Loucy (cell line): ENCODE results near the gene ALS2CL.

Source experiments
- H2AFZ ChIP-seq: fragments of 200-600 bp; sonication (generic); 2 replicates; pipeline ENCODE4 v1.6.0; 2016; ENCODE audit warnings: antibody characterized with exemption, mild to moderate bottlenecking, low read length, moderate library complexity
- H3F3A ChIP-seq: fragments of 200-600 bp; 2 replicates; pipeline ENCODE4 v1.6.0; 2016; ENCODE audit warnings: antibody characterized with exemption, low read depth, mild to moderate bottlenecking
- H3K27me3 ChIP-seq: fragments of 200-600 bp; sonication (generic); 2 replicates; pipeline ENCODE4 v1.6.1; 2014; ENCODE audit warnings: low read length, mild to moderate bottlenecking; ENCODE audit not compliant: insufficient read depth, poor library complexity, severe bottlenecking
- H3K36me3 ChIP-seq: fragments of 200-600 bp; sonication (generic); 2 replicates; pipeline ENCODE4 v1.6.1; 2016; ENCODE audit warnings: low read length; ENCODE audit not compliant: insufficient read depth
- H3K4me1 ChIP-seq: fragments of 200-600 bp; sonication (generic); 2 replicates; pipeline ENCODE4 v1.5.1; 2014; ENCODE audit warnings: low read length, mild to moderate bottlenecking; ENCODE audit not compliant: insufficient read depth, poor library complexity, severe bottlenecking
- H3K4me2 ChIP-seq: fragments of 200-600 bp; sonication (generic); 2 replicates; pipeline ENCODE4 v1.6.0; 2014; ENCODE audit warnings: antibody characterized with exemption, low read length, low read depth, mild to moderate bottlenecking; ENCODE audit not compliant: poor library complexity, severe bottlenecking
- H3K4me3 ChIP-seq: fragments of 200-600 bp; sonication (generic); 2 replicates; pipeline ENCODE4 v1.5.1; 2014; ENCODE audit warnings: low read length, mild to moderate bottlenecking, mixed read lengths; ENCODE audit not compliant: poor library complexity, severe bottlenecking
- H3K79me2 ChIP-seq: fragments of 200-600 bp; sonication (generic); 2 replicates; pipeline ENCODE4 v1.6.1; 2014; ENCODE audit warnings: low read length; ENCODE audit not compliant: insufficient read depth
- H3K9ac ChIP-seq: fragments of 200-600 bp; sonication (generic); 2 replicates; pipeline ENCODE4 v1.6.0; 2014; ENCODE audit warnings: mild to moderate bottlenecking, low read depth, low read length, moderate library complexity; ENCODE audit not compliant: poor library complexity, severe bottlenecking
- H3K9me2 ChIP-seq: fragments of 200-600 bp; sonication (generic); replicated peaks from 2 replicates; pipeline ENCODE4 v1.6.1; 2016; ENCODE audit warnings: low read depth, low read length, mixed read lengths
- H3K9me3 ChIP-seq: fragments of 200-600 bp; sonication (generic); 2 replicates; pipeline ENCODE4 v1.6.1; 2014; ENCODE audit warnings: mild to moderate bottlenecking, antibody characterized with exemption, low read length, low read depth; ENCODE audit not compliant: insufficient read depth
- H4K20me1 ChIP-seq: fragments of 200-600 bp; sonication (generic); 2 replicates; pipeline ENCODE4 v1.6.0; 2014; ENCODE audit warnings: antibody characterized with exemption, low read length, mild to moderate bottlenecking; ENCODE audit not compliant: insufficient read depth, poor library complexity, severe bottlenecking
- EZH2phosphoT487 ChIP-seq: fragments of 200-600 bp; IDR thresholded peaks from 2 replicates; pipeline ENCODE4 v1.6.1; 2018; ENCODE audit warnings: antibody characterized with exemption, mild to moderate bottlenecking, moderate library complexity, borderline replicate concordance
- TF ChIP-seq, protein P1 (sequence below): fragments of 200-600 bp; sonication (generic); conservative IDR thresholded peaks from 2 replicates; pipeline ENCODE4 v1.5.1; 2014; ENCODE audit warnings: mild to moderate bottlenecking, antibody characterized with exemption, low read length

Gene ALS2CL

GRCh38 chr3:46662771-46663551 lies 30.5 kb downstream of the ALS2CL start:
- no peaks in the 10 kb centered on the region for H3K27me3 ChIP-seq
- no peaks in the 10 kb centered on the region for H4K20me1 ChIP-seq
- H3K9ac ChIP-seq: no peak overlapping the region
- H3K4me1 ChIP-seq: no peaks in the 10 kb centered on the region
- H3K79me2 ChIP-seq: no peaks in the 10 kb centered on the region
- H3K36me3 ChIP-seq: no peaks in the 10 kb centered on the region
- no peaks in the 10 kb centered on the region for H3K9me3 ChIP-seq
- no peaks in the 10 kb centered on the region for H3F3A ChIP-seq
- no peaks in the 10 kb centered on the region for H3K9me2 ChIP-seq
- no peak overlapping the region for H3K4me3 ChIP-seq
- TF ChIP-seq EZH2phosphoT487: no peak
- TF ChIP-seq, protein P1, sequence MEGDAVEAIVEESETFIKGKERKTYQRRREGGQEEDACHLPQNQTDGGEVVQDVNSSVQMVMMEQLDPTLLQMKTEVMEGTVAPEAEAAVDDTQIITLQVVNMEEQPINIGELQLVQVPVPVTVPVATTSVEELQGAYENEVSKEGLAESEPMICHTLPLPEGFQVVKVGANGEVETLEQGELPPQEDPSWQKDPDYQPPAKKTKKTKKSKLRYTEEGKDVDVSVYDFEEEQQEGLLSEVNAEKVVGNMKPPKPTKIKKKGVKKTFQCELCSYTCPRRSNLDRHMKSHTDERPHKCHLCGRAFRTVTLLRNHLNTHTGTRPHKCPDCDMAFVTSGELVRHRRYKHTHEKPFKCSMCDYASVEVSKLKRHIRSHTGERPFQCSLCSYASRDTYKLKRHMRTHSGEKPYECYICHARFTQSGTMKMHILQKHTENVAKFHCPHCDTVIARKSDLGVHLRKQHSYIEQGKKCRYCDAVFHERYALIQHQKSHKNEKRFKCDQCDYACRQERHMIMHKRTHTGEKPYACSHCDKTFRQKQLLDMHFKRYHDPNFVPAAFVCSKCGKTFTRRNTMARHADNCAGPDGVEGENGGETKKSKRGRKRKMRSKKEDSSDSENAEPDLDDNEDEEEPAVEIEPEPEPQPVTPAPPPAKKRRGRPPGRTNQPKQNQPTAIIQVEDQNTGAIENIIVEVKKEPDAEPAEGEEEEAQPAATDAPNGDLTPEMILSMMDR: no peak
- no peak overlapping the region for H2AFZ ChIP-seq
- H3K4me2 ChIP-seq: no peak overlapping the region

DNA sequence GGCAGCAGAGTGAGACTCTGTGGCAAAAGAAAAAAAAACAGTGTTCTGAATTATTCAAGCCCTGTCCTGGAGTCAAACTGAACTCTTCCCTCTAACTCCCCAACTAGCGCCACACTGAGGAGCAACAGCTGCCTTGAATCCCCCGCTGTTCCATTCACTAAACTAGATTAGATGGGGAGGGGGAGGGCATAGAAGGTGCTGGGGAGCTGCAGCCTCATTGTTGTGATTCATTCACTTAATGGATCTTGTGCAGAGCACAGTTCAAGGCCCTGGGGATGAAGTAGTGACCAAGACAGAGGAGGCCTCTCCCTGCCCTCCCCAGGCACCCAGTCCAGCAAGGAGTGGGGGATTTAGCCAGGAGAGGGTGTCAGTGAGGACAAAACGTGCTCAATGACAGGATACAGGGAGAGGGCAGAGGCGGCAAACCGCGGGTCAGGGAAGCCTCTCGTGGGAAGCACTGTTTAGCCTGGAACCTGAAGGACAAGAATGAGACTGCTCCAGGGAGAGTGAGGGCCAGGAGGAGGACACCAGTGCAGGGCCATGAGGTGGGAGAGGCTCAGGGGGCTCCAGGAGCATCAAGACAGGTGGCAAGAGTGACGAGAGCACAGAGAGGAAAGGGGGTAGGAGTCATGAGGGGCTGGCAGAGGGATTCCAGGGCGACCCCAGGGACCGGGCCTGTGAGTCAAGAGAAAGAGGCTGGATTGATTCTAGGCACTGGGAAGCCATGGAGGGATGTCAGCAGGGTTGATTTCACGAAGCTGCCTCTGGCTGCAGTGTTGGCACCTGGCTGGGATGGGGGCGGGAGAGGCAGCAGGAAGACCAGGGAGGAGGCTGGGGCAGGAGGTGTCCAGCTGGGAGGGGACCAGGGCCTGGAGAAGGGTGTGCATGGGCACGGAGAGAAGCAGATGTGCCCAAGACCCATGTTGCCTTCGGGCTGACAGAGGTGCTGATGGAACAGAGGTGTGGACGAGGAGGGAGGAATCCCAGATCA lies 31.4 kb downstream of the ALS2CL start:
- Histone ChIP-seq H3K9me2 (no peaks in the 10 kb centered on the region), H3K4me2 (no peak overlapping the region), H2AFZ (no peak overlapping the region), H4K20me1 (no peaks in the 10 kb centered on the region), H3K4me1 (peaks cover 4% of the 10 kb centered on the region), H3K27me3 (no peaks in the 10 kb centered on the region), H3K9ac (no peak overlapping the region), H3F3A (no peaks in the 10 kb centered on the region), H3K36me3 (no peaks in the 10 kb centered on the region), H3K4me3 (no peak overlapping the region), H3K9me3 (no peaks in the 10 kb centered on the region), H3K79me2 (no peaks in the 10 kb centered on the region)
- no peak for TF ChIP-seq EZH2phosphoT487

DNA sequence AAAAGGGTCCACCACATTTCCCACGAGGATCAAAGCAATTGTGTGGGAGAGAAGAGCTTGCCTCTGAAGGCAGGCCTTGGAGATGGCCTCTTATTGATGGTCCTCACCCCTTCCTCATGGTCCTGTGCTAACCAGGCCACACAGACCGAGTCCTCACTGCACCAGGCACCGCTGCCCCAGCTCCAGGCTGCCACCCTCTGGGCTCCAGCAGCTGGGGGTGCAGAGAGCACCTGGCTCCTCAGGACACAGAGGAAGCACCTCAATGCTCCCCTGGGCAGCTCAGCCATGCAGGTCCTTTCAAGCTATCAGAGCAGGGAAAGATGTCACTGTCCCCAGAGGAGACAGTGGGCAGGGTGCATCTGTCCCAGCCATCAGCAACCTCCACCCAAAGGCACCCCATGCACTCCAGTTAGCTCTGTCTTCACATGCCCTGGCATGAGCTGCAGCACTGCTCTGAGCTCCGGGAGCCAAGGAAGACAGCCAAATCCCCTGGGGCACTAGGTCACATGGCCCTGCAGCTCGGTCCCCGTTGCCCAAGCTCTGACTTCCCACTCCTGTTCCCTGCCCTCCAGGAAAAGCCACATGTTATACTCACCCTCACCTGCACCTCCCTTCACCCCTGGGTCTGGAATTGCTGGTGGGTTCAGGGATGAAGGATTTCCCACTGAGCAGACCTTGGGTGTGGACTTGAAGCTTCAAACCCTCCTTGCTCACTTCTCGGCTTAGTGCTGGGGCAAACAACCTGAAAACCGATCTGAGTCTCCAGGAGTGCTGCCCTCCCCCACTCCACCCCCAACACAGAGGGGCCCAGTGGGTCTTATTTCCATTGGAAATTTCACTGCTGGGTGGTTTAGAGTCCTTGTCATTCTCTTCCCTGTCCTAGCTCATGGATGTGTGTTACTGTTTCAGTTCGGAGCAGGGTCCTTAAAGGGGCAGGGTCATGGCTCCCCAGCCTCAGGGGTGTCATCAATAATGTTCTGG lies 32.6 kb downstream of the ALS2CL start:
- TF ChIP-seq, protein P1: no peak
- TF ChIP-seq EZH2phosphoT487: no peak
- Histone ChIP-seq H3K79me2 (no peaks in the 10 kb centered on the region), H3K9ac (no peak overlapping the region), H3K4me1 (peaks cover 4% of the 10 kb centered on the region), H3K36me3 (no peaks in the 10 kb centered on the region), H3K4me2 (no peak overlapping the region), H3K4me3 (no peak overlapping the region), H4K20me1 (no peaks in the 10 kb centered on the region), H3F3A (no peaks in the 10 kb centered on the region), H3K9me3 (no peaks in the 10 kb centered on the region), H2AFZ (no peak overlapping the region), H3K9me2 (no peaks in the 10 kb centered on the region), H3K27me3 (no peaks in the 10 kb centered on the region)
